ENCODE measurements around the gene DNASE1L3.
"Not testable (repeated sequence)": the region's sequence is repeated elsewhere in the genome, so short reads cannot be mapped to it uniquely, and the experiment has no call there.

DNASE1L3 gene, protein sequence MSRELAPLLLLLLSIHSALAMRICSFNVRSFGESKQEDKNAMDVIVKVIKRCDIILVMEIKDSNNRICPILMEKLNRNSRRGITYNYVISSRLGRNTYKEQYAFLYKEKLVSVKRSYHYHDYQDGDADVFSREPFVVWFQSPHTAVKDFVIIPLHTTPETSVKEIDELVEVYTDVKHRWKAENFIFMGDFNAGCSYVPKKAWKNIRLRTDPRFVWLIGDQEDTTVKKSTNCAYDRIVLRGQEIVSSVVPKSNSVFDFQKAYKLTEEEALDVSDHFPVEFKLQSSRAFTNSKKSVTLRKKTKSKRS

DNA sequence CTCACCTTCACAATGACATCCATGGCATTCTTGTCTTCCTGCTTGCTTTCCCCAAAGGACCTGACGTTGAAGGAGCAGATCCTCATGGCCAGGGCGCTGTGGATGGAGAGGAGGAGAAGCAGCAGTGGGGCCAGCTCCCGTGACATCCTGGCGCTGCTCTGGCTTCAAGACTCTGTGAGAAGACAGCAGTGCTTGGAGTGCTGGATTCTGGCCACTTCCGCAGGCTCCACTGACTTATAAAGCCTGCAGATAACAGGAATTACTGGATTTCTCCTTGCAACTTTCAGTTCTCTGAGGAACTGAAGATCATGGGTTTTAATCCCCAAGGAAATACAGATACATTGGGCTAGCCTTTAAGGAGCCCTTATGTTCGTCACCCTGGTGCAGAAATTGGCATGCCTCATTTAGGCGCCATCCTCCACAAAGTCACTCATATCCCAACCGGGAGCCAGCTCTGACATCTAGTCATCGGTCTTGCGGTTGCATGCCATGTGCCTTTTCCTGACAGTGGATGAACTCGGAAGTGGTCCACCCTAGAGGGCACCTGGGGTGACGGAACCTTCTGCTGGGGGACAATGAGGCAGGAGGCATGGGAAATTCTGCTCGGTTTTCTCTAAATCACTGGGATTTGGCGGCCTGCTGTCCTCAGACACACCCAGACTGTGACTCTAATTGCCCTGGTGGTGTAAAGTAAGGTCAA, at the start of gene DNASE1L3:
TSS of gene DNASE1L3 (minus strand) at position 212 of the 700 bp plus-strand sequence. CDS start at position 146, 66 bp downstream.
- DNase-seq (ENCODE audit: extremely low read depth in 1 of 2, low read depth in 1 of 2): no peak

DNA sequence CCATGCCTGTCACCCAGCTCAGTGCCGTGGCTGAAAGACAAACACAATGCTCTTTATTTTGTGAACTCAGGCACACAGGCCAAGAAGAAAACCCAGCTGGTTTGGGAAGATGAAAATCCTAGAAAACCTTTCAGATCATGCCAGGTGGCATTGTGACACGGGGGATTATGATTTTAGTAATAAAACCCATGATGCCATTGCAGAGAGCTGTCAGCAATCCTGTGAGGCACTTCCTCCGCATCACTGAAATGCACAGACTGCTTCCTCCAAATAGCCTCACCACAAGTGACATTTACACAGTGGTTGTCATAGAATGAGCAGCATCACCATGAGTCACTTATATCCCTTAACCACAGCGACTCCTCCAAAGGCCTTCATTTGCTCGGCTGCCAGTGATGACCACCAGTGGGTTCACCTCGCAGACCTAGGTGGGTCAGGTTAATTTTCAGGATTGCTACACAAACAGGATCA, 49.5 kb upstream of the DNASE1L3 start:
- DNase-seq (ENCODE audit: extremely low read depth in 1 of 2, low read depth in 1 of 2): peak in 1 of 2 donors; percentile 19

DNA sequence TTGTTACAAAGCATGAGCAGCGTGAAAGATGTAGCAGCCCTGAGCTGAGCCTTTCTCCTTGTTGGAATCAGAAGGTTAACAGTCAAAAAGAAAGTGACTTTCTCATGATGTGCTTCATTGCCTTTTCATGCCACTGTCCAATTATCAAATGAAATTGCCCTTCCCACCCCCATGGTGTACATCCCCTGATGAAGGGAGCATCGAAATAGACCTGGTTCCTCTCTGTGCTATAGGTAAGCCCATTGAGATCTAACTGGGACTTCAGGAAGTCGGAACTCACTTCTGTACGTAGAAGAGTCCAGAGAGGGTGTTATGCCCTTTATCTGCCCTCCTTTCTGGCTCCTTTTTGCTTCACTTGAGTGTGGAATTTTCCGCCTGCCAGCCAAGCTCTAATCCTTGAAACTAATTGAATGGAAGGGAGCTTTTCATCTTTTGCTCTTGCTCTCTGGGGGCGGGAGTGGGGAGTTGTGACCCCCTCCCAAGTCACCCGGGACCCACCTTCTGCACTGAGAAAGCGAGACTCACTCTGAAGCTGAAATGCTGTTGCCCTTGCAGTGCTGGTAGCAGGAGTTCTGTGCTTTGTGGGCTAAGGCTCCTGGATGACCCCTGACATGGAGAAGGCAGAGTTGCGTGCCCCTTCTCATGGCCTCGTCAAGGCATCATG, 47.8 kb upstream of the DNASE1L3 start:
- no peak for DNase-seq (ENCODE audit: extremely low read depth in 1 of 2, low read depth in 1 of 2)

DNA sequence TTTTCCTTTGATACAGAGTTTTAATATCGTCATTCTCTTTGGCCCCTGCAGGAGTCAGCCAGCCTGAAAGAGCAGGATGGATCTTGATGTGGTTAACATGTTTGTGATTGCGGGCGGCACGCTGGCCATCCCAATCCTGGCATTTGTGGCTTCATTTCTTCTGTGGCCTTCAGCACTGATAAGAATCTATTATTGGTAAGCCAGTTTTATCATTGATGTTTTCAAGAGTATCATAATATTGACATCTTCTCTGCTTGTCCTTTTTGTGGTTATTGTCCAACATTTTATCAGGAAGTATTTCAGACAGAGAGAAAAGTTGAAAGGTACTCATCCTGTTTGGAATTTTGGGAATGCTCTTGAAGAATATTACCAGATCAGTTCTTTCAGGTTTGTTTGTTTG, 45.7 kb upstream of the DNASE1L3 start:
- DNase-seq (ENCODE audit: extremely low read depth in 1 of 2, low read depth in 1 of 2): no peak

DNA sequence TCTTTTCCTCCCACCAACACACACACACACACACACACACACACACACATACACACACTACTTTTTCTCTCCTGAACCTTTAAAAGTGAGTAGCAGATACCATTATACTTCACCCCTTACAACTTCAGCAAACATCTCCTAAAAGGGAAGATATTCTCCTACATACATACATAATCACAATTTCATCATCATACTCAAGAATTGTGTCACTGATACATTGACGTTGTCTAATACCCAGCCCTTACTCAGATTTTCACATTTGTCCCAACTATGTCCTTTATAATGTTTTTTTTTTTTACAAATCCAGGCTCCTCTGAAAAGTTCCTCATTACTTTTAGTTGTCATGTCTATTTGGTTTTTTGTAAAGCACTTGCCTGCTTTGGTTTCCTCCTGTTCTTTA, 45.3 kb upstream of the DNASE1L3 start:
- DNase-seq (ENCODE audit: extremely low read depth in 1 of 2, low read depth in 1 of 2): no peak

DNA sequence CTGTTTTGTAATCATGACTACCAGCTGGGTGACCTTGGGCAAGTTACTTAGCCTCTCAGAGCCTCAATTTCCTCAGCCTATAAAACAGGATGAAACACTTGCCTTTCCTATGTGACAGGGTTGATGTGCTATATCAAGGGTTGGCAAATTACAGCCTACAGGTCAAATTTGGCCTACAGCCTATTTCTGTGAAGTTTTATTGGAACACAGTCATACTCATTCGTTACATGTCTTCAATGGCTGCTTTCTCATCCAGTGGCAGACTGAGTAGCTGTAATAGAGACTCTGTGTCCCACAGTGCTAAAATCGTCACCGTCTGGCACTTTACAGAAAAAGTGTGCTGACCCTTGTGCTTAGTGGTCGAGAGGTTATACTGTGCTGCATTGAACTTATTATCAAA, 43.4 kb upstream of the DNASE1L3 start:
- DNase-seq (ENCODE audit: extremely low read depth in 1 of 2, low read depth in 1 of 2): no peak

DNA sequence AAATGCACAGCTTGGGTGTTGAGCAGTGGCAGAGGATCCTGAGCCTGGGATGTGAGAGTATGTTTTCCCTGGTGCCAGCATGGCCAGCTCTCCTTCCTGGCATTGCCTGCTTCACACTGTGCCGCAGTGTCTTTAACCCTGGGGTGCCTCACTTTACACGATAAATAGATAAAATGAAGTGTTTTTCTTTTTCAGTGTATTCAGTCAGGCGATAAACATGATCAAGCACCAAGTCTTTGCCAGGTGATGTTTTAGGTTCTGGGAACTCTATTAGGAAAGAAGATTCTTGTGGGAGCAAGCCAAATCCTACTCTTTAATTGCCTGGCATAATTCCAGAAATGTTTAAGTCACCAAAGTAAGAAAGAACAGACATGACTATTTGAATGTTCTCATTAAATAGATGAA, 40.9 kb upstream of the DNASE1L3 start:
- DNase-seq (ENCODE audit: extremely low read depth in 1 of 2, low read depth in 1 of 2): no peak

DNA sequence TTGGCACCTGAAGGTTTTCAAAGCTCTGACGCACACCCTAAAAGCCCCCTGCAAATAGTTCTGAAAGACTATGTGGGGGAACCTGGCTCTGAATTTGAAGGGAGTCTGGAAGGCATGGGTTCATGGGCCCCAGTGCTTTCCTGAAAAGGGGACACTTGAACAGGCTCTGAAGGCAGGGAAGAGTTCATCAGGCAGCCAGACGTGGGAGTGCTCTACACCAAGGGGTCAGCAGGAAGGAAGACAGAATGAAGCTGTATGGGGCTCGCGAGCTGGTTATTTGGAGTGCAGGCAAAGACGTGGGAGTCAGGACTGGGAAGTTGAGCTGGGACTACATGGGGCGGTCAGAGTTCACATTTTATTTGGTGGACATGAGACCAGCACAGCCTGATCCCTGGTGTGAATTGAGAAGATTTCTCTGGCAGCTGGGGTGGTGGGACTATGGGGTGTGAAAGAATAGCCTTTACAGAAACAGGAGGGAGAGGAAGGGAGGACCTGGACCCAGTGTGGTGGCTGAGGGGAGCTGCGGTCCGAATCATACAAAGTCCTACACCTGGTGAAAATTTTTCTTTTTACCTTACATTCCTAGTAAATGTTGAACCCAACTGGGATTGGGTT, 39.4 kb upstream of the DNASE1L3 start:
- no peak for DNase-seq (ENCODE audit: extremely low read depth in 1 of 2, low read depth in 1 of 2)

DNA sequence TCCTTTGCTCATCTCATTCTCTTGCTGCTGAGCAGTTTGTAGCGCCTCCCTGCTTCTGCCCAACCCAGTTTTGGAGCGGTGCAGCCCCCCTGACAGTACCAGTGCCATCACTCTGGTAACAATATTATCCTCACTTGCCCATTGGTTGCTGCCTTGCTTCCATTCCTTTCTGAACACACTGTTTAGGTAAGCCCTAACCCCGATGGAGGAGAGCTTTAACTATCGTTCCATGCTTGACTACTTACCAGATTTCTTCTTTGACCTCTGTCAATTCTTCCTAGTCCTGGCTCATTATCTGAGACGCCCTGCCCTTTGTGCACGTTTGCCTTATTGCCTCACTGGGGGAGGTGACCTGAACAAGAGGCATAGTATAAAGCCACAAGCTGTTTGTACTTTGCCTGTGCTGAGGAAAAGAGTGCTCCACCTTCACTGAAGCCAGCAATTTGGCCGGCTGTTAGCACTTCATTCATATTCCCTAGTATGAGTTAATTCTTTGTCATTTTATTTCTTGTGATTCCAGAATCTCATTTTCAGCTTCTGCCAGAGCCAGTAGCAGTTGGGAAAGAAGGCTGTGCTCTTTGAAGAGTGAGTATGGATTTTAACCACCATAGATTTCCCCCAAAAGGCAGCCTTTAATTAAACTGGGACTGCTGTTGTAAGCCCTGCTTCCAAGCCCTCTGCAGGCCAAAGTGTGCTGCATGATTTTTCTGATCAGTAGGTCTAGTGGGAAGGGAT, 38.8 kb upstream of the DNASE1L3 start:
- DNase-seq (ENCODE audit: extremely low read depth in 1 of 2, low read depth in 1 of 2): no peak

DNA sequence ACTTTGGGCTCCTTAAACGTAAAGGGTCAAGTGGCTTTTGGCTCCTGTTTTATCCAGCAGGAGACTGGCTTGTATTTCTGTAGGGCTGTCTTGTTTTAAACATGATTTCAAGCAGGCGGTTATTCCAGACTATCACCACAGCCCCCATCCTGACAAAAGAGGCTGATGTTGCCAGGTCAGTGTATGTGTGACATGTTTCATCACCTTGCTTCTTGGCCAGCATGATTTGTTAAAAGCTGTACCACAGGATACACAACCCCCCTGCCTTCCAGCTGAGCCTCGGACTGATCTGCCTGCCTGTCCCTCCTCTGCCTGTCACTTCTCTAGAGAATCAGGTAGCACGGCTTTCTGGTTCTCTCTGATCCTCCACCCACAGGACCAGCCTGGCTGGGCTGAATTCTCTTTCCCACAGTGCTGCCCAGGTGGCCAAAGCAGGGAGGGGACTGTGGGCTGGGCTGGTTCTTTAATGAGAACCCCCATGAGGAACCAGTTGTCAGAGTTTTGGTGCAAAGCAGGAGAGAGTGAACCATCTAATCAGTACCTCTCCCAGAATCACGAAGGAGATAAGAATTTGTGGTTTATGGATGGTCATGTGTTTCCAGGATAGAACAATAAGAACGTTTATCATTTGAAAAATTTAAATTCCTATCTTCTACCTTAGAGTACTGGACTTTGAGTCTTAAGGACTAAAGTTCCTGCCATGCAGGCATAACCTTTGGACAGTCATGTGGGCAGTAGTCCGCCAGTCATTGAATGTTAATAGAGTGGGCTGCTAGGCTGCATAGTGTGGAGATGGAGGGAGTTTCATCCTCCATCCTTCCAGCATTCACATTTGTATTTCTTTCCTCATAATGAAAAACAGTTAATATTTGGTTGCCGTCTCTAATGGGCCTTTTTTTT, 35.6 kb upstream of the DNASE1L3 start:
- no peak for DNase-seq (ENCODE audit: extremely low read depth in 1 of 2, low read depth in 1 of 2)

DNA sequence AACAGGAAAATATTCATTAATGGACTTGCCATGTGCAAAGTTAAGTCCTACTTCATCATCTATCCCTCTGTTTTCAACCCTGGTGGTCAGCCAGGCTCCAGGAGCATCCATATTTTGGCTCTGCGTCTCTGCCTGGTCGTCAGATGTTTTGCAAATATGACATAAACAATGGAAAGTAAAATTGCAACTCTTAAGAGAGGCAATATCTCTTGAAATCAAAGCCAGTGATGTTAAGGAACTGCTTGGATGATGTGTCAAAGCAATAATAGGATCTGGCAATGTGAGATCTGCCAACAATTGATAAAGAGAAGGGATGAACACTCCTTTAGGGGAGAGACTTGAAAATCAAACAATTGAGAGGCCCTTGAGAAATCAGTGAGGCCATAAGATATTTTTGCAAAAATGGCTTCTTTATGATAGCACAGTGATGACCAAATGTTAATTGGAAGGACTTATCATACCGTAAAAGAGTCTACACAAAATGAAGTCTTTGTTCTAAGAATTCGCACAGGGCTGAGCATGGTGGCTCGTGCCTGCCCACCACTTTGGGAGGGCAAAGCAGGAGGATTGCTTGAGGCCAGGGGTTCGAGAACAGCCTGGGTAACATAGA, 33.3 kb upstream of the DNASE1L3 start:
- DNase-seq (ENCODE audit: extremely low read depth in 1 of 2, low read depth in 1 of 2): no peak

DNA sequence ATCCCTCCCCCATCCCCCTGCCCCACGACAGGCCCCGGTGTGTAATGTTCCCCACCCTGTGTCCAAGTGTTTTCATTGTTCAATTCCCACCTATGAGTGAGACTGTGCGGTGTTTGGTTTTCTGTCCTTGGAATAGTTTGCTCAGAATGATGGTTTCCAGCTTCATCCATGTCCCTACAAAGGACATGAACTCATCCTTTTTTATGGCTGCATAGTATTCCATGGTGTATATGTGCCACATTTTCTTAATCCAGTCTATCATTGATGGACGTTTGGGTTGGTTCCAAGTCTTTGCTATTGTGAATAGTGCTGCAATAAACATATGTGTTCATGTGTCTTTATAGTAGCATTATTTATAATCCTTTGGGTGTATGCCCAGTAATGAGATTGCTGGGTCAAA, 32.1 kb upstream of the DNASE1L3 start:
- DNase-seq (ENCODE audit: extremely low read depth in 1 of 2, low read depth in 1 of 2): not testable (repeated sequence)

DNA sequence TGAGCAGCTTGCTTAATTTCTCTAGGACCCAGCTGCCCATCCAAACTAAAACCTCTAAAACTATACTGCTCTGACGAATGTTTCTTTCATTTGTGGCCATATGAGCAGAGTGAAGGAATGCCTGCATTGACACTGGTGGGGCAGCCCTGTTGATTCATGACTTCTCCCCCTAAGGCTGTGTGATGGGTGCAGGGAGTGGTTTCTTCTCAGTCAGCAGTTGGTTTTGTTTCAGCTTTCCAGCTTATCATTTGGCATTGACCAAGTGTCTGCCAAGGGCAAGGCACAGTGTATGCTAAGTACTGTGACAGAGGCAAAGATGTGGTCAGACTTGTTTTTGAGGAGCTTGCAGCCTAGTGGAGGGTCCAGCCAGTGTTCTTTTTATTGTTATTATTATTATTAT, 31.6 kb upstream of the DNASE1L3 start:
- no peak for DNase-seq (ENCODE audit: extremely low read depth in 1 of 2, low read depth in 1 of 2)

DNA sequence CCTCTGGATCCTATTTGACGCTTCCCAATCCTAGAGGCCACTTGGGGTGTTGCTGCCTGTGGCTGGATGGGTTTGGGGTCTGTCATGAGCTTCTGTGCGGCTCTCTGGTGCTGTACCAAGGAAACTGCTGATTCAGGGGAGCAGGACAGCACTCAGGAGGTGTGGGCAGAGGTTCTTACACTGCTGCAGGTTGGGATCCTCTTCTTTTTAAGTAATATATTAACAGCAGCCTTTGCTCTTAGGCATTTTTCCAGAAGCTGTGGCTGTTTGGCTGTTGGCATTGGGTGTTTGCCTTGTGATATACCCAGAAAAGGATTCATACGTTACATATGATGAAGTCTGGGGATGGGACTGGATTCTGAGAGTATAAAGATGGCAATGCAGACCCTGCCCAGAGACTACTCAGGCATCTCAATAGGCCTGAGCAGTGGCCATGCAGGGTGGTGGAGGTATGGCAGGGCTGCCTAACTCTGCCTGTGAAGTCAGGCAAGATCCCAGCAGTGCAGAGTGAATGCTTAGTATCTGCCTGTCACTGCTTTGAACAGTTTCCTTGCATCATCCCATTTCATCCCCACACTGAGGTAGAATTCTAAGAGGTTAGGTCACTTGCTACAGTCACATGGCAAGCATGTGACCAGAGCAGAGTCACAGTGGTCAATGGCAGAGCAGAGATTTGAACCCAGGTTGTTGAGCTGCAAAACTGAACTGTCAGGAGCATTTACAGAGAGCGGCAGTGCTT, 30.7 kb upstream of the DNASE1L3 start:
- no peak for DNase-seq (ENCODE audit: extremely low read depth in 1 of 2, low read depth in 1 of 2)

DNA sequence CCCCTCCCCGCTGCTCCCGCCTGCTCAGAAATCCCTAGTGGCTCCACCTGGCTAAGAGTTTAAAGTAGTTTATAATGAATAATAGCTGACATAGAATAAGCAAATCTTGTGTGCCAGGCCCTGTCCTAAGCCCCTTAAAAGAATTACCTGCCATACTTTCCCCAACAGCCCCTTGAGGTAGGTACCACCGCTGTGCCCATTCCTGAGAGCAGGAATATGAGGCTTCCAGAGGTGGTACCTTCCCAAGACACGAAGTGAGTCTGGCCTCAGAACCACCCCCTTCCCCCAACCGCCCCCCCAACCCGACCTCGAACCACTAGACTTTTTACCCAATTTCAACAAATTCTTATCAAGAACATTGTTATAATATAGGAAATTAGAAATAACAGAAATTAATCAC, 28.1 kb upstream of the DNASE1L3 start:
- no peak for DNase-seq (ENCODE audit: extremely low read depth in 1 of 2, low read depth in 1 of 2)

DNA sequence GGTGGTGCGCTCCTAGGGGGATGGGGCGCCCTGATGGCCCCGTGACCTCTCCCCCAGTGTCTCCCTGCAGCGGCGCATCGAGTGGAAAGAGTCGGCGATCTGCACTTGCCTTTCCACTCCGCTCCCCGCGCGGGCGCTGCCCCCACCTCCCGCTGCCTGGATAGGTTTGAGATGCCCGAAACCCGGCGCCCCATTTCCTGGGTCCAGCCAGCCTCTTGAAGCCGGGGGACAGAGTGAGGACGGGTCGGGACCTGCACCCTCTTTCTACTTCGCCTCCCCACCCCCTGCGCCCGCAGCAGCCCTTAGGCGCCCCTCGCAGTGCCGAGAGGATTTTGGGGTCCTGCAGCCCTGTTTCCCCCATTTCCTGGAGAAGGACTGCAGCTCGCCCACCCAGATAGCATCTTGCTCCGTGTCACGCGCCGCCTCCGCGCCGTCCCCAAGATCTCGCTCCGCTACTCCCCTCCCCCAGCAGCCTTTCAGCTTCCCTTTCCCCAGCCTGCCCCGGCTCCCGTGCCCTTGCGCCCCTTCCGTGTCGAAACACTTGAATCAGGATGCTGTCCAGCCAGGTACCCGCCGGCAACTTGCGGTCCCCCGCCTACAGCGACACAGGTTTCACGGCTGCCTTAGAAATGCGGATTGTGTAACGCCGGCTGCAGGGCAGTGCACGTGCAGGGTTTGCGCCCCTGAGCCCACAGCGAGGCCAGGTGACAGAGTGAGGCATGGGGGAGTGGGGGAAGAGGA, 27.3 kb upstream of the DNASE1L3 start:
- DNase-seq (ENCODE audit: extremely low read depth in 1 of 2, low read depth in 1 of 2): peak in 1 of 2 donors; percentile 37

DNA sequence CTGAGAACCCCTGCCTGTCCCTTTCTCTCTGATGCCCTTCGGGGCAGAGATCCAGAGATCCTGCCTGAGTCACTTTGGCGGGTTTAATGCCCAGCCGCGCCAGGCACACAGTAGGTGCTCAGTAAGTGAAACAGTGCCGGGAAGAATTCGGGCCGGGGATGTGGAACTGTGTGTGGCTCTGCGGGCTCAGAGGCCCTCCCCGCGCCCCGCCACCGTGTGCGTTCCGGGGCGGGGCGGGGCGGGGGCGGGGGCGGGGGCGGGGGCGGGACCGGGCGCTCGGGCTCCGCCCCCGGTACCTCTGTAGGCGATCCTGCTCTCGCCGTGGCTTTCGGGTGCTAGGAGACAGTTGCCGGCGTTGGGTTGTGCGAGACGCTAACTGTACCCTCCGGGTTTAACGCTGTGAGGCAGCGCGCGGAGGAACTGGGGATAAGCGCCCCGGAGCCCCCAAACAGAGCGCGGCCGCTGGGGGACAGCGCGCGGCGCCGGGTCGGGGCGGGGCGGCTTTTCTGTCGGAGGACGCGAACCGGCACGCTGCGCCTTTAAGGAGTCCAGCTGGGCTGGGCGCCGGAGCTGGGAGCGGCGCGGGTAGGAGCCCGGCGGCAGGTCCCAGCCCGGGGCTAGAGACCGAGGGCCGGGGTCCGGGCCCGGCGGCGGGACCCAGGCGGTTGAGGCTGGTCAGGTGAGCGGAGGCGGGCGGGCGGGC, 26.6 kb upstream of the DNASE1L3 start, which contains the start of gene ABHD6:
TSS of gene ABHD6 (plus strand) at position 555 of the 703 bp plus-strand sequence. CDS start 18,795 bp downstream, outside the sequence.
- DNase-seq (ENCODE audit: extremely low read depth in 1 of 2, low read depth in 1 of 2): peak; percentile 62 to 63

Measured in stimulated activated CD8-positive, alpha-beta memory T cell treated with anti-CD3 and anti-CD28 coated beads, Interleukin-7, amount 100 ng/mL, for 48 hours (primary cell).